GM19023 (cell line): ENCODE measurements around the gene ATP2C1.
"Not testable (repeated sequence)": the region's sequence is repeated elsewhere in the genome, so short reads cannot be mapped to it uniquely, and the experiment has no call there.

Experiments
- ATAC-seq: cut with Tn5 transposase; IDR thresholded peaks from one replicate; pipeline ENCODE4 v1.9.1; 2021; ENCODE audit warnings: mild to moderate bottlenecking, moderate library complexity; ENCODE audit not compliant: unreplicated experiment

ATP2C1 gene

DNA sequence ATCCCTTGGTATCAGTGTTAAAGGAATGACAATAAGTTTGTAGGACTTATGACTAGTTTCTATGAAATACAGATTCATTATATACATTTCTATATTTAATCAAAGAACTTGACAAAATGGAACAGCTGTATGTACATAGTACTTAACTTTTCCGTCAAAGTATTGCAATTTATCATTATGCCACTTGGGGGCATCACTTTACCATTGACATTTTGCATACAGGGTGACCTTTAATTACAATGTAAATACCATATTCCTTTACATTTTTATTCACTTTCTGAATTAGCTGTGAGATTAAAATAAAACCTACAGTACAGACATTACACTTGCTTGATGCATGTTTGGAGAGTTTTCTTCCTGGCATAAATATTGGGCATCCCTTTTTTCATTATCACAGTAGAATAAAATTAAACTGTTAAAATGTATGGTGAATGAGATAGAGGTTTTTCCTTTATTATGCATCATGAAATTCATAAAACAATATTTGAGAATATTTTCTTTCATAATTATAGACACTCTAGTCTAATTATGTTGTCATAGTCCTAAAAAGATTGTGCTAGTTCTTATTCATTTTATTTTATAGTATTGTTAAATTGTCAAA is 139.7 kb downstream of the ATP2C1 start:
- ATAC-seq: no peak

DNA sequence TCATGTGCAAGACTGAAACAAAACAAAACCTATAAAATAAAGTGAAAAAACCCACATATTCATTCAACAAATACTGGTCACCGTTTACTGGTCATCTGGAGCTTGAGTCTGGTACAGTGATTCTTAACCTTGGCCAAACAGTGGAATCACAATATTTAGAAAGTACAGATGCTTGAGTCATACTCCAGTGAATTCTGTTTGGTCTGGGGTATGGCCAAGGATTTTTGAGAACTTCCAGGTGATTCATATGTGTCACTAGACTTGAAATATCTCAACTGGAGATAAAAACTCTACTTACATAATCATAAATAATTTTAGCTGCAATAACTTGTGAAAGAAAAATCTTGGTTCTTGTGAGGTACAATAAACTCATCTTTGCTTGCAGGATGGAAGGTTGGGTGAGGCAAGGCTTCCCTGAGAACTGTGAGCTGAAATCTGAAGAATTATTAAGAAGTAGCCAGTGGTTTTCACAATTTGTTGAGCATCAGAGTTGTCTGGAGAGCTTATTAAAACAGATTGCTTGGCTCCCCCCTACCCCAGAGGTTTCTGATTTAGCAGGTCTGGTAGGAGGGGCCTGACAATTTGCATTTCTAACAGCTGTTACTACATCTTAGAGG is 142.4 kb downstream of the ATP2C1 start:
- ATAC-seq: no peak

DNA sequence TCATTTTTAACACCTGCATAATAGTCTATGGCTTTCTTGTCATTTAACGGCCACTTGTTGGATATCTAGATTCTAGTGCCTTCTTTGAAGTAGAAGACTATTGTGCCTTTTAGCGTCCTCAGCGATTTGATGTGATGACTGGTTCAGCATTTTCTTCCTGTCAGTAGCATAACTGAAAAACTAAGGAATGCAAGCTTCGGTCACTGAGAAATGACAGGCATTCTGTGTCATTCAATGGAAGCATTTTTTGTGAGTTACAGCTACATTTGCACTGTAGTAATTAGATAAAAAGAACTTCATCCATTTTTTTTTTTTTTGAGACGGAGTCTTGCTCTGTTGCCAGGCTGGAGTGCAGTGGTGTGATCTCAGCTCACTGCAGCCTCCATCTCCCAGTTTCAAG is 143.1 kb downstream of the ATP2C1 start:
- no peak for ATAC-seq

DNA sequence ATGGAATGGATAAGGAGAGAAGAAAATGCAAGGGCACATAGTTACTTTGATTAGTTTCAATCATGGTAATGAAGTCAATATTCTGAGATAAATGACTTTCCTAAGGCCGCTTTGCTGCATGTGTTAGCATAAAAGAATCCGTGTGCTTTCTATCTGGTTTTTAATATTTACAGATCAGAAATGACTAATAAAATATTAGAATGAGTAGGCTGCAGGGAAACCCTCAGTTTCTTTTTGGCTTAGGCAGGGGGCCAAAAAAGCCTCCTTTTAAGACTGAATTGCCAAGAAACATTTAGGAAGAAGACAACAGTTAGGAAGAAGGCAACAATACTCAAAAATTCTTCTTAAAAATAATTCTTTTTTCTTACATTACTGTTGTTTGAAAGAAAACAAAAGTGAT is 144.4 kb downstream of the ATP2C1 start:
- no peak for ATAC-seq

DNA sequence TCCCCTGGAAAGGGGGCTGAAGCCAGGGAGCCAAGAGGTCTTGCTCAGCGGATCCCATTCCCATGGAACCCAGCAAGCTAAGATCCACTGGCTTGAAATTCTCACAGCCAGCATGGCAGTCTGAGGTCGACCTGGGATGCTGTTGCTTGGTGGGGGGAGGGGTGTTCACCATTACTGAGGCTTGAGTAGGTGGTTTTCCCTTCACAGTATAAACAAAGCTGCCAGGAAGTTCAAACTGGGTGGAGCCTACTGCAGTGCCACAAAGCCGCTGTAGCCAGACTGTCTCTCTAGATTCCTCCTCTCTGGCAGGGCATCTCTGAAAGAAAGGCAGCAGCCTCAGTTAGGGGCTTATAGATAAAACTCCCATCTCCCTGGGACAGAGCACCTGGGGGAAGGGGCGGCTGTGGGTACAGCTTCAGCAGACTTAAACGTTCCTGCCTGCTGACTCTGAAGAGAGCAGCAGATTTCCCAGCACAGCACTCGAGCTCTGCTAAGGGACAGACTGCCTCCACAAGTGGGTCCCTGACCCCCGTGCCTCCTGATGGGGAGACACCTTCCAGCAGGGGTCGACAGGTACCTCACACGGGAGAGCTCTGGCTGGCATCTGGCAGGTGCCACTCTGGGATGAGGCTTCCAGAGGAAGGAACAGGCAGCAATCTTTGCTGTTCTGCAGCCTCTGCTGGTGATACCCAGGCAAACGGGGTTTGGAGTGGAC is 148.5 kb downstream of the ATP2C1 start:
- not testable (repeated sequence) for ATAC-seq

DNA sequence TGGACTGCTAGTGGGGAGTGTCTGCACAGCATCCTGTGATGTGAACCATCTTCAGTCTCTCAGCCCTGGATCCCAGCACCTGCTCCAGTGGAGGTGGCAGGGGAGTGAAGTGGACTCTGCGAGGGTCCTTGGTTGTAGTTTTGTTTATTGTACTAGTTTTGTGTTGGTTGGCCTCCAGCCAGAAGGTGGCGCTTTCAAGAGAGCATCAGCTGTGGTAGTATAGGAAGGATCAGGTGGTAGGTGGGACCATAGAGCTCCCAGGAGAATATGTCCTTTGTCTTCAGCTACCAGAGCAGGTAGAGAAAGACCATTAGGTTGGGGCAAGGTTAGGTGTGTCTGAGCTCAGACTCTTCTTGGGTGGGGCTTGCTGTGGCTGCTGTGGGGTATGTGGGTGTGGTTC is 153.7 kb downstream of the ATP2C1 start:
- no peak for ATAC-seq

DNA sequence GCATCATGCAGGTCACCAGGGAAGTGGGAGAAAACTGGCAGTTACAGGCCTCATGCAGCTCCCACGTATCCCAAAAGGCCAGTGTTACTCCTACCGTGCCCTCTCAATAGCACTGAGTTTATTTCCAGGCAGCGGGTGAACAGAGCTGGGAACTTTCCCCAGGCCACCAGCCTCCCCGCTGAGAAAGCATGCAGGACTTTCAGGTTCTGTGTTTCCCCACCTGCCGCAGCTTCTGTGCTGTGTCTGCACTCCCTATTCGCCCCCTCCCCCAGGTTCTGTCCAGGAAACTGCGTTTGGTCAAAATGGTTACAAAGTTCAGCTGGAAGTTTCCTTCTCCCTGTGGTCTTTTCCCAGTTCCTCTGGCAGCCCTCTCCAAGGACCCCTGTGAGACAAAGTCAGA is 154.1 kb downstream of the ATP2C1 start:
- no peak for ATAC-seq

DNA sequence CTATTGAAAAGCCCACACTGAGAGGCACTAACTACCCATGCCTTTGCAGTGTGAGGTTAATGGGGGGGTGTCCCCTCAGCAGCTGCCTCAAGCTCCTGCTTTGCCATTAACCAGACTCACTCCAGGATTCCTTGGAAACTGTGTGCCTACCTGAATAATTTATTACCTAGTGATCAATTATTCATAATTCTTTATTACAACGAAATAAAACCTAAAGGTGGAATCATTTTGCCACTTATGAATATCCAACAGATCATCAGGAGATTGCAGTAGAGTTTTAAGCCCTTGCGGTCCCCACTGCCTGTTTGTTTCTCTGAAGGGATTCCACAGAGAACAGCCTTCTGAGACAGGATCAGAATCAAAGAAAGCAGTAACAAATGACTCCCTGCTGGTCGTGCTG is 156.1 kb downstream of the ATP2C1 start:
- ATAC-seq: no peak

DNA sequence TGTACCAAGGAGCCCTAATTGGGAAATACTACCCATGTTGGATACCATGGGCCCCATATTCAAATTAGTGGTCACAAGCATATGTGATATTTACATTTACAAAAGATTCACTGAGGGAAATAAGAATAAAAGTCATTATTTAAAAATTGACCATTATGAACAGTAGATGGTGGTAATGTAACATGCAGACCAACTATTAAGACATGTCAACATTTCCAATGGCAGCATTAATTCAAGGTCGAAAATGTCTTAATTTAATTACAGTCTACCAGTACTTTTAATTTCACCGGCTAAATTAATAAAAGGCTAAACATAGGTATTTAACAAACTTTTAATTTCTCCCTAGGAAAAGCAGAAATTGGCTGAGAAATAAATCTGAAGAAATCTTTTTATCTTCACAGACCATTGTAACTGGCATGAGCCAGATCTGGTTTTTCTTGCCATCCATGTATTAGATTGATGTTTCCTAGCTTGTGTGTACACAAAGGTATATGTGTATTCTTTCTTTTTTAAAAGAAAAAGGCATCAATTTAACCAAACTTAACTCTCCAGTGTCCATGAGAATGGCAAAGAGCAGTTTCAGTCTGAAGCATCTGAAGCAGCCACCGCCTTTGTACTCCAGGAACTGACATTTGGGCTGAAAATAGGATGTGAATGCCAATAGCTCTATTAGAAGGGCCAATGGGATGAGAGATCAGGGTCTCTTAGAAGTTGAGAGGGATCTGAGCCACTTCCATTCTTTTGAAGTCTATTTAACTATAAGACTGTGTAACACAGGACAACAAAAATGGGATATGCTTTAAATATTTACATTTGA is 159.4 kb downstream of the ATP2C1 start:
- ATAC-seq: no peak
